Calu3 (cell line): ENCODE measurements around the gene ZNF664. TPM values are rescaled to one million over a fixed set of nuclear protein-coding genes. Genes with fewer than 3 reads are reported as not detected.
A peak's percentile ranks its signal among the peaks of the same experiment; 100 is the strongest.

ENCODE experiments used
- BruUV-seq: library from RNA; stranded (reverse); fragments of 400-500 nt; replicated peaks from 2 replicates; lab custom pipeline; 2021; lab: Mats Ljungman, UMichigan
- CTCF ChIA-PET: fragments of 300-600 bp; sonication (Branson Sonifier 250); formaldehyde crosslinking; loops from one replicate; lab custom pipeline; 2022; ENCODE audit warnings: antibody characterized with exemption; lab: Charles Lee
- DNase-seq: peaks from one replicate; pipeline ENCODE4 v3.0.0; 2022
- H3K27ac Mint-ChIP-seq: one replicate; pipeline ENCODE4 v1.8.0; 2022; ENCODE audit warnings: mixed read lengths; ENCODE audit not compliant: unreplicated experiment
- H3K27me3 Mint-ChIP-seq: one replicate; pipeline ENCODE4 v1.8.0; 2022; ENCODE audit warnings: mixed read lengths; ENCODE audit not compliant: unreplicated experiment
- H3K36me3 Mint-ChIP-seq: one replicate; pipeline ENCODE4 v1.8.0; 2022; ENCODE audit warnings: mild to moderate bottlenecking, moderate library complexity, mixed read lengths; ENCODE audit not compliant: insufficient read depth, unreplicated experiment
- H3K4me1 Mint-ChIP-seq: one replicate; pipeline ENCODE4 v1.8.0; 2022; ENCODE audit warnings: mild to moderate bottlenecking, low read depth, mixed read lengths; ENCODE audit not compliant: unreplicated experiment
- H3K4me3 Mint-ChIP-seq: one replicate; pipeline ENCODE4 v1.8.0; 2022; ENCODE audit warnings: mild to moderate bottlenecking, low read depth, moderate library complexity, mixed read lengths; ENCODE audit not compliant: unreplicated experiment
- H3K9me3 Mint-ChIP-seq: one replicate; pipeline ENCODE4 v1.8.0; 2022; ENCODE audit warnings: low read depth, mixed read lengths; ENCODE audit not compliant: unreplicated experiment
- CTCF ChIP-seq: fragments of 200-600 bp; IDR thresholded peaks from one replicate; pipeline ENCODE4 v1.8.0; 2022; ENCODE audit warnings: antibody characterized with exemption; ENCODE audit not compliant: unreplicated experiment
- intact Hi-C: fragments of 100-400 bp; cut with micrococcal nuclease; formaldehyde crosslinking; loops from one replicate; pipeline ENCODE4 v1.10.0; 2022; ENCODE audit not compliant: unreplicated experiment
- total RNA-seq: library from RNA; stranded (reverse); gene quantifications from 2 replicates; pipeline ENCODE4 v1.2.3, GENCODE V29; 2022

ZNF664 gene
- total RNA-seq, 1 experiment from 2014 or later, result 130 TPM

GRCh38 chr12:123992118-123992825 lies 19.3 kb downstream of the ZNF664 start:
- Mint-ChIP-seq H3K4me1 (peaks cover 70% of the 10 kb centered on the region), H3K27me3 (no peaks in the 10 kb centered on the region), H3K4me3 (no peak overlapping the region), H3K27ac (peak overlapping the region; percentile 86), H3K36me3 (peaks cover 43% of the 10 kb centered on the region), H3K9me3 (no peaks in the 10 kb centered on the region)
- no TSS peak for BruUV-seq
- no peak for TF ChIP-seq CTCF
- CTCF ChIA-PET, result interaction anchor here (1.1 kb wide), 1 partner anchor 14 kb away, joined by 3 read pairs; no protein-coding TSS in a partner anchor
- intact Hi-C loops, result no loop called here
- DNase-seq, result no peak

DNA sequence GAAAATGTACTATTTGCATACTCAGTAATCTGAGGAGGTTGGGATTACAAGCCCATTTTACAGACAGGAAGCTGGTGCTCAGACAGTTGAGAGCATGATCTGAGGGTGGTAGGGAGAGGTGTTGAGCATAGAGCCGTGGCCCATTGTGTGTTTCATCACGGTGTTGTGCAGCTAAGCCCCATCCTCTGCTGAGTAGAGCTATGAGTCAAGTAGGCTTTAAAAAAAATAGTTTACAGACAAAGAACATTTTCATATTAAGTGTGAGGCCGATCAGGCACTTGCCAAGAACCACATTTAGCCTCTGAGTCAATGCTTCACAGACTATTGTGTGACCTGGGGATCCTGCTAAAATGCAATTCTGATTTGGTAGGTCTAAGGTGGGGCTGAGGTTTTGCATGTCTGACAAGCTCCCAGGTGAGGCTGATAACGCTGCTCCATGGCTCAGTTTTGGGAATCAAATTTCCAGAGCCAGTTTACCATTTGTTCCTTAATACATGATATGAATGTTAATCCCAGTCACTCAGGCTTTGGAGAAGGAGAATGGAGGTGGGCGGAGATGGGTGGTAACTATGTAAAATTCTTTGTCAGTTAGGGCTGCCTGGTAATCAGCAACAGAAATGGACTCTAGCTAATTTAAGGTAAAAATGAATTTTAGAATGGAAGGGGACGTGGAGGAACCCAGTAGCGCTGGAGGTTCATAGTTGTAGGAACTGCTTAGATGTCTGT lies 22.2 kb downstream of the ZNF664 start:
- CTCF ChIA-PET, result interaction anchor here (0.6 to 1.2 kb wide), 2 partner anchors 10 to 690 kb away, joined by 3 read pairs; no protein-coding TSS in a partner anchor
- no peak overlapping the region for H3K27ac Mint-ChIP-seq
- no peak overlapping the region for H3K4me3 Mint-ChIP-seq
- H3K27me3 Mint-ChIP-seq, result no peaks in the 10 kb centered on the region
- H3K4me1 Mint-ChIP-seq, result peaks cover 48% of the 10 kb centered on the region
- no peaks in the 10 kb centered on the region for H3K9me3 Mint-ChIP-seq
- TF ChIP-seq CTCF, result no peak
- H3K36me3 Mint-ChIP-seq, result peaks cover 24% of the 10 kb centered on the region
- peak; percentile 13 for DNase-seq
- intact Hi-C loops, result no loop called here
- BruUV-seq, result no TSS peak

DNA sequence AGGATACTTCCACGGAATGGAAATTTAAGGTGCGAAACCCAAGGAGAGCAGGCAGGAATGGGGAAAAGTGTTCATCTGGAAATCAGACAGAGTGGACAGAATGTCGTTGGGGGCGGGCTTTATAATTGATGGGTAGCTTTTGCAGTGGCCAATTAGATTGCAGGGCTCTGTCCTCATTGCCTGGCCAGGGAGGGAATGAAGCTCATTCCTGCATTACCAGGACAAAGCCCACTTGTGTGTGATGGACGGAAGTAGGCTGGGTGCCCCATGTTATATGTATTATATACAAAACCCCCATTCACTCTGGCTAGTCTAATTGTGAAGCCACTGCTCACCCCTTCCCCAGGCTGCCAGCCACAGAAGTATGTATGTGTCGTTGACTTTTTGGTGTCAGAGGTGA lies 23.6 kb downstream of the ZNF664 start:
- Mint-ChIP-seq H3K4me3 (no peak overlapping the region), H3K27ac (no peak overlapping the region), H3K4me1 (peaks cover 34% of the 10 kb centered on the region), H3K27me3 (no peaks in the 10 kb centered on the region), H3K36me3 (peaks cover 13% of the 10 kb centered on the region), H3K9me3 (no peaks in the 10 kb centered on the region)
- CTCF ChIA-PET, result interaction anchor here (0.6 kb wide), 1 partner anchor 114 kb away, joined by 3 read pairs; no protein-coding TSS in a partner anchor
- no peak for TF ChIP-seq CTCF
- intact Hi-C loops, result no loop called here
- no TSS peak for BruUV-seq
- no peak for DNase-seq

- Mint-ChIP-seq H3K4me3 (no peak overlapping the region), H3K4me1 (peaks cover 27% of the 10 kb centered on the region), H3K36me3 (peaks cover 13% of the 10 kb centered on the region), H3K27me3 (no peaks in the 10 kb centered on the region), H3K9me3 (no peaks in the 10 kb centered on the region), H3K27ac (no peak overlapping the region)
- BruUV-seq, result no TSS peak
- TF ChIP-seq CTCF, result no peak
- no peak for DNase-seq
- CTCF ChIA-PET, result interaction anchor here (0.6 kb wide), 1 partner anchor 115 kb away, joined by 3 read pairs; no protein-coding TSS in a partner anchor
- intact Hi-C loops, result no loop called here
These were observed 24.2 kb downstream of the ZNF664 start for GRCh38 chr12:123997033-123997822.
